NCI-H128 (cell line): ENCODE measurements around the gene FOXS1.

Experiments
- DNase-seq: peaks from one replicate; lab custom pipeline; 2025; ENCODE audit not compliant: unreplicated experiment; lab: John Stamatoyannopoulos, UW

FOXS1 gene

GRCh38 chr20:31861385-31862156, 16.2 kb upstream of the FOXS1 start:
- peak; percentile 47 for DNase-seq

DNA sequence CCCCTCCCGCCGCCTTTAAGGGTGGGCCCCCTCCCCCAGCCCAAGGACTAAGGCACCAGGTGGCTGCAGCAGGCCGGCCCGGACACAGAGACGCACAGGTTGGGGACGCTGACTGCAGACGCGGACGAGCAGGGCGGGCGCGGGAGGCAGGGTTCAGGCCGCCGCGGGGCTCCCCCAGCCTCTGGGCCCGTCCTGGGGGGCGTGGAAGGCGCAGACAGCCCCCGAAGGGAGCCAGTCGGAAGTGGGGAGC, 15.7 kb upstream of the FOXS1 start:
- DNase-seq = no peak

DNA sequence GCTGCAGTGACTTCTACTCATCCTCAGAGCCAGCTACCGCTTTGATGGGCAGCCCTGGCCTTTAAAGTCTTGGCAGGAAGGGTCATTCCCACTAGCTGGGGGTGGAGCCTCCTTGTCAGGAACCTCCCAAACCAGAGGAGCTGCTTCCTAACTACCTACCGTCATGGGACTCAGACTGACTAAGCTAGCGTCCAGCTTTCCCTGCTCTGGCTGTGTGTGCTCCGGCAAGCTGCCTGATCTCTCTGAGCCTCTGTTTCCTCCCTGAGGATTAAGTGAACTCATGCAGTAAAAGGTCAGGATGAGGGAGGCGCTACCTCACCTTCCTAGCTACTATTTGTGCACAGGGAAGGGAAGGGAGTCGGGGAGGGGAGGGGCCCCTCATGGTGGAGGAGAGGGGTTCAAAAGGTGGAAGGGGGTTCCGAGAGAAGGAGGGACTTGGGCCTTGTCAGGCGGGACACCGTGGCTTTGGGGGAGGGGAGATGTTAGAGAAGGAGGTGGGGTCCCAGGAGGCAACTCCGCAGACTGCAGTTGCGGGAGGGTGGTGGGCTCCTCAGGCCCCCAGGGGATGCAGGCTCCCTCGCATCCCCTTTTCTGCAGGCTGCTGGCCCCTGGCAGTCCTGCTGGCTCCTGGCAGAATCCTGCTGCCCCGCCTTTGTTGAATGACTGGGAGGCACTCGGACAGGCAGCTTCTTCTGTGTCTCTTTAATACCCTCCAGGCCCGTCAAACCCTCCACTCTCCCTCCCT, 15.2 kb upstream of the FOXS1 start:
- DNase-seq = no peak

- DNase-seq = no peak
Observed at GRCh38 chr20:31859998-31860380, 14.6 kb upstream of the FOXS1 start.

DNA sequence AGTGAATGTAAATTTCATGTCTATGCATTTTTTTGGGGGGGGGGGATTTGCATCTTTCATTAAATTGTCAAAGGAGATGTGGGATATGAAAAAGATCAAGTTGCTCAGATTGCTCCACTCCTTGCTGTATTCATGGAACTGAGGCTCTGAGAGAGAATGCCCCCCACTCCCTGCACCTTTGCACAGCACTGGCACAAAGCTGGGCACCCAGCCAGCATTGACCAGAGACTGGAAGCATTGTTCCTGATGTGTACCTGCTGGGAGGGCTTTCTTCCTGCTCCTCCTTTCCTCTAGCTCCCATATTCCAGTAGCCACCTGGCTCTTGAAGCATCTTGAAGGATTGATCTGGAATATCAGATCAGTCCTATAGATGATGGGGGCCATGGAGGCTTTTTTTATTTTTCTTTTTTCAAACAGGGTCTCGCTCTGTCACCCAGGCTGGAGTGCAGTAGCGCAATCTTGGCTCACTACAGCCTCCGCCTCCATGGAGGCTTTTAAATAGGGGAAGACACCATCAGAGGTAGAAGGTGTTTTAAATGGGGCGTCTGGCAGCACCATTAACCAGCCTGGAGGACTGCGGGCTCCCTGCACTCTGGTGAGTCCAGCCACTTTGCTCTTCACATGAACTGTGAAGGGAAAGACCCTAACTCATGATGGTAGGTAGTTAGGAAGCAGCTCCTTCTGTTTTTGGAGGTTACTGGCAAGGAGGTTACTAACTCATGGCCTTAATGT, 14.0 kb upstream of the FOXS1 start:
- no peak for DNase-seq

- DNase-seq = no peak
Observed at GRCh38 chr20:31858760-31859083, 13.3 kb upstream of the FOXS1 start.

GRCh38 chr20:31857861-31858759, 12.7 kb upstream of the FOXS1 start:
- no peak for DNase-seq

- no peak for DNase-seq
Observed at GRCh38 chr20:31856516-31856915, 11.1 kb upstream of the FOXS1 start.

GRCh38 chr20:31853481-31853880, 8.1 kb upstream of the FOXS1 start:
- DNase-seq = no peak

DNA sequence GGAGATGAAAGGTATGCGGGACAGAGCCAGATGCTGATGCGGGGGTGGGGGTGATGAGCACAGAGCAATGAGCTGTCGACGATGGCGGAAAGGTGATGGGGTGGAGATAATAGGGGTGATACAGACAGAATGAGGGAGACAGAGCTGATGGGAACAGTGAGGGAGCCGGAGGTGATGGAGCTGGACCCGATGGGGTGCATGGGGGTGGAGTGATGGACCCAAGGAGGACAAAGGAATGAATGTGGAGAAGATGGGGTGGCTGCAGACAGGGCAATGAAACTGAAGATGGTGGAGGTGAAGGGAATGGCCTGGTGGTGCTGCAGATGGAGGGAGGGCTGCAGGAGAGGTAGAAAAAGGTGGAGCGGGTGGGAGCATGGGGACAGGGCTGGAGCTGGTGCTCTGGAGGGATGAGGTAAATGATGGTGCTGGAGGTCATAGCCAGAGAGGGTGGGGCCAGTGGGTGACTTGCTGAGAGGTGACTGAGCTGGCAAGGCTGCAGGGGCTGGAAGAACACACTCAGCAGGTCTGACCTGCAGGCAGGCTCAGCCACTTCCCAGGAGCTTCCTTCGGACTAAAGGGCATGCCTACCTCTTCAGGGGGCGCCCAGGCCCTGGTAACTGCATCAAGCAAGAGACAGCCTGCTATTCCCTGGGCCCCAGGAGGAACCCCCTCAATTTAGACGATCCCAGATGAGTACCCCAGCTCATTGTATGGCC, 6.0 kb upstream of the FOXS1 start:
- DNase-seq = no peak

GRCh38 chr20:31849306-31849930, 4.0 kb upstream of the FOXS1 start:
- DNase-seq = peak; percentile 49

DNA sequence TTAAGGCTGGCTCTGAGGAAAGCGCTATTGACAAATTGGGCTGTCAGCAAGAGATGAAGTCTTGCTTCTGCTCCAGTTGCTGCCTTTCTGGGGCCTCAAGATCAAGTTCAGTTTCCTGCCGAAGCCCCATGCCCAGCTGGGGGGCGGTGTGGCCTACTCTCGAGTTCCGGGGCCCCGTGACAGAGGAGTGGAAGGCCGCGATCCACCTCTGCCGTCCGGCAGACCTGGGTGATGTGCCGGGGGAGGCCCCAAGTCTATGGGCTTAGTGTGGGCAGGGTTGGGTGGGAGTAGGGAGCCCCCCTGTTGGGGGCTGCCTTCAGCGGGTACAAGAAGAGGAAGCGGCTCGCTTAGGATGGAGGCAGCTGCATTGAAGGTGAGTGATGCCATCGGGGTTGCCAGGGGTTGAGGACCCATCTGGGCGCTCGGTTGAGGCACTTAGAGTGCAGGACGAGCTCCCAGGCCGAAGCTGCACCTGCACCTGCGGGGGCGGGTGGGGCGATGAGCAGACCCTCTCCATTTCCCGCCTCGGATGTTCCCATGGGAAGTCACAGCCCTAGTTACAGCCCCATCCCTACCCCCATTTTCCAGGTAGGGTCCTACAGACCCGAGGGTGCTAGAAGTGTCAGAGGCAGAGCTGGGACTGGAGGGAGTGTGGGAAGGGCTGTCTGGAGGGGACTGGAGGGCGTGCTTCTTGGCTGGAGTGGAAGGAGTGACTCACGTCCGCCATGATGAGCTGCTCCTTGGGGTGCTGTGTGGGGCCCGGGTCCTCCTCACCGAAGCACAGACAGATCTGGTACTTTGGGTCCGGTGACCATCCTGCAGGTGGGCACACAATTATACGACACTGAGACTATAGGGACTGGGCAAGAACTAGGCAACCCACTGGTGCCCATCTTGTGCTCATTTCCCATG, 2.9 kb upstream of the FOXS1 start:
- no peak for DNase-seq

DNA sequence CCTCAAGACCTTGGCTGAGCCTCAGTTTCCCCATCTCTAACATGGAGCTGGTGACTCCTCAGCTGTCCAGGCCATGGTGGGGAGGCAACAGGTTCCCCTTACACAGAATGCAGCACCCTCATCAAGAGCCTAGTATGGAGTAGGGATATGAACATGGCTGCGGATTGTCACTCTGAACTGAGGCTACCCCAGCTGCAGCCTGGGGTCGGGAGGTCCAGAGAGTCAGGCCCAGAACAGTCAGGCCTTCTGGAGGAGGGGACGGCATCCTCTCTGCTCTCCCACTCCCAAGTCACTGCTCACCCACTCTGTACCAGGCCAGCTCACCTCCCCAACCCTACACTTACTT, 1.4 kb upstream of the FOXS1 start:
- no peak for DNase-seq

DNA sequence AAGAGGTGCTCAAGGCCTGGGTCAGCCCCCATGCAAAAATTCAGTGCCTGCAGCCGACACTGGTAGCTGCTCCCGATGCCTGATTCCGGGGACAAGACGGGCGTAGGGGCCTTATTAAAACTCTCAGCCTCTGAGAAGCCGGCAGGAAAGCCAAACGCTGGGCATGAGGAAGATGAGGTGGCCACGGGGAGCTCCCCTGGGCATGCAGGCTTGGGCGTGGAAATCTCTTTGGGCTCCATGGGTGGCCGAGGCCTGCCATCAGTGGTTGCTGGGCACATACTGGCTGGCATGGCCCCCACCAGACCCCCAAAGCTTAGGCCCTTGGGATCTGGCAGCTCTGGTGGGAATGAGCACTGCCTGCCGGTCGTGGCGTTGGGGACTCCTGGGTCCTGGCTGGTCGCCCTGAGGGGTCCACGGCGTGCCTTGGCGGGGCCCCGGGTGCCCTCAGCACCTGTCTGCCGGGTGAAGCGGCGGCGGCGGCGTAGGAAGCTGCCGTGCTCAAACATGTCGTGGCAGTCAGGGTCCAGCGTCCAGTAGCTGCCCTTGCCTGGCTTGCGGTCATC, 586 bp downstream of the FOXS1 start:
- no peak for DNase-seq

- no peak for DNase-seq
Observed at GRCh38 chr20:31843881-31844280, 1.5 kb downstream of the FOXS1 start.

DNA sequence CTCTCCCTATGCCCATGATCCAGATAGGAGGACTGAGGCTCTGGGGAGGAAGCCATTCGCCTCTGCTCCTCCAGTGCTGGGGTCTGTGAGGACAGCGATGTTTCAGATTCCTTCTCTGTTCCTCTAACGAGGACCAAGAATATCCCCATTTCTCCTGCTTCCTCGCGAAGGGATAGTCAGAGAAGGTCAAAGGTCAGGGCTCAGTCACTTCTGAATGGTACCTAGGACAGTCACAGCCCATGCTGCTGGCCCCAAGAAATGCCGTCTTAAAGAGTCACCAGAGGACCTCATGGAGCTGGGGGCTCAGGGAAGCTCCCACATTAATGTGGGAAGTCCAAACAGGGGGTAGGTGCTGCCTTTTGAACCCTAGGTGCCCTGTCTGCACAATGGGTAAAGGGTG, 2.1 kb downstream of the FOXS1 start:
- DNase-seq = no peak

- DNase-seq = no peak
Observed at GRCh38 chr20:31842471-31843157, 2.8 kb downstream of the FOXS1 start.

DNA sequence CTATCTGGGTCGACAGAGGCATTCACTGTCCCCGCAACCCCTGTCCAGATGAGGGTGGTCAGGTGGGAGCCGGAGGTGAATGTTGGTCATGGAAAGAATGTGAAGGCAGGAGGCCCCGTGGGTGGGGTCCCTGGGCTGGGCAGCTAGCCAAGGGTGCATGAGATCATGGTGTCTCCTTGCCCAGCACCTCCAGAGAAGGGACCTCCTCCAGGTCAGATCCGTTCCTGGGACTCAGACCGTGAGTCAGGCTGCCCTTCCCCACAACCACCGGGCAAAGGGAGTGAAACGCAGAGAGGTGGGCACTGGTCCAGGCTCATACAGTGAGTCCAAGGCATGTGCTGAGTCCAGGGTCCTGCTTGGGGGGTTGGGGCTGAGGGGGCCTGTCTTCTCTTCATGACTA, 3.5 kb downstream of the FOXS1 start:
- no peak for DNase-seq
